Fibroblast of the conjunctiva (primary cell): ENCODE data around the gene TIAL1.
"Not testable (repeated sequence)": the region's sequence is repeated elsewhere in the genome, so short reads cannot be mapped to it uniquely, and the experiment has no call there.

Experiments
- DNase-seq: peaks from one replicate; pipeline ENCODE4 v3.0.0-alpha.2; 2010; ENCODE audit warnings: low read depth

Gene TIAL1

DNA sequence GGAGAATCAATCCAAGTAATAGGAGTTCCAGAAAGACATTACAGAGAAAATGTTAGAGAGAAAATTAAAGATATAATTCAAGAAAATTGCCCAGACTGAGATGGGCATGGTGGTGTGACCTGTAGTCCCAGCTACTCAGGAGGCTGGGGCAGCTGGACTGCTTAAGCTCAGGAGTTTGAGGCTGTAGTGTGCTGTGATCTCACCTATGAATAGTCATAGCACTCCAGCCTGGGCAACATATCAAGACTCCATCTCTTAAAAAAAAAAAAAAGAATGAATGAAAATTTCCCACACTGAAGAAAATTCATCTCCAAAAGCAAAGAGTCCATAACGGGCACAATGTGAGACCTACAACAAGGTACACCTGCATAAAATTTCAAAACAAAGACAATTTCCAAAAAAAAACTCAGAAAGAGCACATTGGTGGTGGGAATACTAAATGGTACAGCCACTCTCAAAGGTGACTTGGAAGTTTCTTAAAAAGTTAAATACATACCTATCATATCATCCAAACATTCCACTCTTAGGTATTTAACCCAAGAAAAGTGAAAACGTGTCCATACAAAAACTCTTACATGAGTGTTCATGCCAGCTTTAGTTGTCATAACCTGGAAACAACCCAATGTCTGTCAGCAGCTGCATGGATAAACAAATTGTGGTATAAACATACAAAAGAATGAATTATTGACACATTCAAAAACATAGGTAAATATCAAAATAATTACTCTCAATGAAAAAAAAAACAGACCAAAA lies 47.3 kb downstream of the TIAL1 start:
- no peak for DNase-seq

DNA sequence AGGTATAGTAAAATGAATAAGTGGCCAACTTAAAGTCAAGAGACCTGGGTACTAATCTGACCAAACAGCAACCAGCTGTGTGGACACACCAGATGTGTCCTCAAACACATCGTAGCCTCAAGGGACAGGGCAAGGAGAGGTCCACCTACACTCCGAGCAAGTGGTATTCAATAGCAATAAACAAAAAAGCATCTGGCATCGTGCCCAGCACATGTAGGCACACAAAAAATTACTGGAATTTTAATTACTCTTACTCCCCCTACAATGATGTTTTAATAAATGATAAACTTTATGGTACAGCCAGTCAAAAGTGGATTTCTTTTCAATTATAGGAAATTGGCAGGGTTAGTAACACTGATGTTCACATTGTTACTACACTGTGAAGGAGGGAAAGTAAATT lies 50.8 kb downstream of the TIAL1 start:
- DNase-seq = no peak

DNA sequence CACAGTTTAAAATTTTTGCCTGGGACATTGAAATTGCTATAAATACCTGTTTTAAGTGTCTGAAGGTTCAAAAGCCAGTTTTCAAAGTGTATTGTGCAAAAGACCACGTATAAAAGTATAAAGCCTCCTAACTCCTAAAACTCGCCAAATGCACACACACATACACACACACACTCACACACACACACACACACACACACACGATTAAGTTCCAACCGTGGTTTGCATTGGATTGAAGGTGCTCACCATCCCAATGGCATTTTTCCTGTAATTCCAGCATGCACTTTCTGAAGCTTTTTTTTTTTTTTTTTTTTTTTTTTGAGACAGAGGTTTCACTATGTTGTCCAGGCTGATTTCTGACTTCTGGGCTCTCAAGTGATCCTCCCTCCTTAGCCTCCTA lies 51.5 kb downstream of the TIAL1 start:
- no peak for DNase-seq

DNA sequence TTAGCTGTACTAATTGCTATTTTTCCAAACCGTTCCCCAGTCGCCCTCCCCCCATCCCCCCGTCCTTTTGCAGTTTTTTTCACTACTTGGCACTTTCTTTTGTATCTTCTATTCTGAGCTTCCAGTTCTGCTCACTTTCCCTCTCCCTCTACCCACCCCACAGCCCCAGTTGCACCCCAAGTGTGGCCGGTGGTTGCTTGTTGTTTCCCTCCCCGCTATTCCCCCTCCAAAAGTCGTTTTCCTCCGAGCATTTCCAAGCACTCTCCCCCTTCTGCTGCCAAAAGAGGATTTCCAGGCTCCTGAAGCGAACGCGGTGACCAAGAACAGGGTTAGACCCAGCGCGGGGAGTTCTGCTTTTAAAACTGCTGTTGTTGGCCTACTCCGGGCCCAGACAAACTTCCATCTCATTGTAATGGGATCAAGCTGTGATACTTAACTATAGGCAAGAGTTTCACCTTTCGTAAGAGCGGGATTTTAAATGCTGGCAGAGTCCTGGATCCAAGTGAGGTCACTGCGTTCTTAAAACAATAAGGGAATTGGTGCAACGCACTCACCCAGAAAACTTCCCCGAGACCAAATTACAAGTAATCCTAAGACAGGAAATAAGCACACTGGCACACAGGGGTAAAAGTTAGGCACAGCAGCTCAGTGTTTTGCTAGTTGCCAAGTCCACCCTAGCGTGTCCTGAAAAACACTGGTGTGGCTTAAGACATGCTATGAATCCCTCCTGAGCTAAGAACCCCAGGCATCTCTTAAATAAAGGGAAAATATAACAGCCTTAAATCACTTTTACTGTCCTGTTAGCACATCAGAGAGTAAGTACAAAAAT lies 52.7 kb downstream of the TIAL1 start:
- peak; percentile 49 for DNase-seq

DNA sequence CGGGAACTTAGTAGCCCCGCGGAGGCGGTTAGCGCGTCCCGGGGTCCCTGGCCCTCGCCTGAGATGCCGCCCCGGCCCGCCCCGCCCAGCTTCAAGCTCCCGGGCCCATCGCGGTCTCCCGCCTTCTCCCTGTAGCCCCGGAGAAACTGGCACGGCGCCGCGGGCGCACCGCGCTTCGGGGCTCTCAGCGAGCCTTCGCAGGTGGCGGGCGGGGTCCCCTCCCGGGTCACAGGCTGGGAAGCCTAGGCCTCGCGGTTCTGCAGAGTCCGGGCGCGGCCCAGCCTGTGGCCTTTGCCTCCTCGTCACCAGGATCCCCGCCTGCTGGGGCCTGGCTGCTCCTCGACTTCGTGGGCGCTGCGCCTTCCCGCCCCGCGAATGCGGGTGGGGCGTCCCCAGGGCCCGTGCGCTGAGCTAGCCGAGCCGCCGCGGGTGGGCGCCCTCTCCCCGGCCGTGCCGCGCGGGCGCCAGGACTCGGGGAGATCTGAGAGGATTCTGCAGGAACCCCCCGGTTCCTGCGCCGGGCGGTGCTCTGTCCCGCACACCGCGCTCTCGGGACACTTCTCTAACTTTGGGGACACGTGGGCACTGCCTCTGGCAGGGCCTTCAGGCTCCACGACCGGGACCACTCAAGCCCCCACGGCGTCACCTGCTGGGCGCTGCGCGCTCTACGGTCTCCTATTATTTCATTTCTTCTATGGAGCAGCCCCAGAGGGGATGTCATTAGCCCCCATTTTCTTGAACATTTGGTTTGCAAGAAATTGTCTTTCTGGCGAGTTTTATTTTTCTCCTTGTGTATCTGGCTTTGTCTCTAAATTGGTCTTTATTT lies 53.6 kb downstream of the TIAL1 start:
- DNase-seq = no peak

DNA sequence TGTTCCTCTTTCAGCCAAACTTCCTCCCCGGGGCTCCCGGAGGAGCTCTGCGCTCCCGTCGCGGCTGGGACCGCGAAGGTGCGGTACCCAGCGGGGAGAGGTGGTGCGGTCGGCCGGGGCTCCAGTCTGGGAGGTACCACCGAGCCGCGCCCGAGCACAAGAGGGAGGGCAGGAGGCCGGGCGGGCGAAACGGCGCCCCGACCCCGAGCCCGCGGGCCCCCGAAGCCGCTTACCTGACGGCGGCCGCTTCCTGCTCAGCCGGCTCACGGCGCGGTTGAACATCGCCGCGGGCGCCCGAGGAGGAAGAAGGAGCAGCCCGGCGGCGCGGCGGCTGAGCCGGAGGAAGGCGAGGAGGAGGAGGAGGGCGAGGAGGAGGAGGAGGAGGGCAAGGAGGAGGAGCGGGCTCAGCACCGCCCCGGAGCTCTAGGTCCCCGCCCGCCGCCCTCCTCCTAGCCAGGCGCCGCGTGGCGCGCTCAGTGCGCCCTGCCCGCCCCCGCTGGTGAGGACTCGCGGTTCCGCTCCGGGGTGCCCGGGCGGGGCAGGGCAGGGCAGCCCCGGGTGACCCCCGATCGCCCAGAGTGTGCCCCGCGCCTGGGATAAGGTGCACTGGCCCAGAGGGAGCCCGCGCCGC lies 54.3 kb downstream of the TIAL1 start, which contains the start of gene RGS10:
TSS of gene RGS10 (minus strand) at position 363 of the 631 bp plus-strand sequence. CDS start at position 282, 81 bp downstream.
- DNase-seq = peak; percentile 51

DNA sequence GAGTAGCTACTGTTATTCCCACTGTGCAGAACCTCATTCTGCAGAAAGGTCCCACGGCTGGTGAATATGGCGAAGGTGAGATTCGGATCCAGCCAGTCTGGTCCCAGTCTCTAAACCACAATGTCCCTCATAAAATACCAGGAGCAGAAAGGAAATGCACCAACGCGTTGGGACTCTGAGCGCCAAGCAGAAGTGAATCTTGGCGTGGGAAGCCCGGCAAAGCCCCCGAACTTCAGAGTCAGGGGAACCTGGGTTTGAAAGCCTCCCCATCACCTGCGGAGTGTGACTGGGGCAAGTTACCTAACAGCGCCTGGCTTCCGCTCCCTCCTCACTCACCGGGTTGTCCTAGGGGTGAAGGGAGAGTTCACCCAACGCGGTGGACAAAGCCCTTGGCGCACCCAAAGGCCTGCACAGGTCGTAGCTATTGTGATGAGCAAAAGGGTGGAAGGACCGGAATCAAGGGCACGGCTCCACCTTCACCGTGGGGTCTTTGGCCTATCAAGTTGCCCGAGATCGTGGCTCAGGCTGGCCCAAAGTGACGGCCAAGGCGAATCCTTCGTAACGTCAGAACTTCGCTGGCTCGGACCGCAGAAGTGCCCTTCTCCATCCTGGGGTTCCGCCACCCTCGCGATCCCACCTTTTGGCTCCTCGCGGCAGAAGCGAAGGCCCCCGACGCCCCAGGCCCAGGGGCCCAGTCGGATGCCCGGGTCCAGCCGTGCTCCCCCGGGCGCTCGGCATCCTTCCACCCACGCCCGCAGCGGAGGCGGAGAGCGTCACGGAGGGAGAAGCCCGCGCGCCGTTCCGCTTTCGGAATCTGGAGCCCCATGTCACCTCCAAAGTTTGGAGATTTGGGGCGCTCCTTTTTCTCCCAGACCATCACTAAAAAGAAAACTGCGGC lies 55.1 kb downstream of the TIAL1 start:
- DNase-seq = no peak

DNA sequence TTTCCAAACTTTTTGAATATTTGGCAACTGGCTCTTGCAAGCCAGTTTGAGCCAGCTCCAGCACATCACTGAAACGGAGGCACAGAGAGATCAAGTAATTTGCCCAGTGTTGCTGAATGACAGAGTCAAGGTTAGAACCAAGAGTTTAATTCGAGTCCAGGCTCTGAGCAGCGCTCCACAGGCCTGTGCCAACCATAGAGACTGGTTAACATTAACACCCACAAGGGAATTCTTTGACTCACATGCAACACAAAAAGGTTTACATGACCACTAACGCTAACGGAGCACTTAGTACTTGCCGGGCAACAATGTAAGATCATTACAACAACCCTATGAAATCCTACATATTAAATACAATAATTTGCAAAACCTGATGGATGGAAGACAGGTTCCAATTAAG lies 55.7 kb downstream of the TIAL1 start:
- no peak for DNase-seq

DNA sequence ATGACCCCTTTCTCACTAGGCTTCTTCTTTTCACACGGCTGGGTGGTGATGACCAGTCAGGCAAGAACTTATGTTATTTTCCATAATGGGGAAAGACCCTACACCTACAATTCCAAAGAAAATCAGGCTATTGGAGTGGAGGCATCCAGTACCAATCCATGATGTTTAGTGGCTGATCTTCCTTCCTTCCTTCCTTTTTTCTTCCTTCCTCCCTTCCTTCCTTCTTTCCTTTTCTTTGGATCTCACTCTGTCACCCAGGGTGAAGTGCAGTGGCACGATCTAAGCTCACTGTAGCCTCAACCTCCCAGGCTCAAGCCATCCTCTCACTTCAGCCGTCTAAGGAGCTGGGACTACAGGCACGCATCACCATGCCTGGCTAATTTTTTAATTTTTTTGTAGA lies 56.7 kb downstream of the TIAL1 start:
- DNase-seq = no peak

DNA sequence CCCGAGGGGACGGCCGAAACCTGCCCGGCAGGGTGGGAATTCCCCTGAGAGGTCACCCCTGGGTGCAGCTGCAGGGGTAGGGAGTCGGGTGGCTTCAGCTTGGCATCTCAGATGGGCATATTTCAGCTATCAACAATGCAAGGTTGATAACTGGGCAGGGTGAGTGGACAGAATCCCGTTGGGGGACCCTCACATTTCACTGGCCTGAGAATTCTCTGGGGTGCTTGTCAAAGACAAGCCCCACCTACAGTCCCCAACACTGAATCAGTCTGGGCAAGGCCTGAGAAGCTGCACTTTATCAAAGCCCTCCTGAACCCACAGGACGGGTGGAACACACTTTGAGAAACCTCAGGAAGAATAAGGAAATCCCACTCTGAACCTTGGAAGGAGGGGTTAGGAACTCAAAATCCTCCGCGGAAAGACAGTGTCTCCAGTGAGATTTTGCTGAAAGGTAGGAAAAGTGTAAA lies 57.4 kb downstream of the TIAL1 start:
- DNase-seq = no peak

DNA sequence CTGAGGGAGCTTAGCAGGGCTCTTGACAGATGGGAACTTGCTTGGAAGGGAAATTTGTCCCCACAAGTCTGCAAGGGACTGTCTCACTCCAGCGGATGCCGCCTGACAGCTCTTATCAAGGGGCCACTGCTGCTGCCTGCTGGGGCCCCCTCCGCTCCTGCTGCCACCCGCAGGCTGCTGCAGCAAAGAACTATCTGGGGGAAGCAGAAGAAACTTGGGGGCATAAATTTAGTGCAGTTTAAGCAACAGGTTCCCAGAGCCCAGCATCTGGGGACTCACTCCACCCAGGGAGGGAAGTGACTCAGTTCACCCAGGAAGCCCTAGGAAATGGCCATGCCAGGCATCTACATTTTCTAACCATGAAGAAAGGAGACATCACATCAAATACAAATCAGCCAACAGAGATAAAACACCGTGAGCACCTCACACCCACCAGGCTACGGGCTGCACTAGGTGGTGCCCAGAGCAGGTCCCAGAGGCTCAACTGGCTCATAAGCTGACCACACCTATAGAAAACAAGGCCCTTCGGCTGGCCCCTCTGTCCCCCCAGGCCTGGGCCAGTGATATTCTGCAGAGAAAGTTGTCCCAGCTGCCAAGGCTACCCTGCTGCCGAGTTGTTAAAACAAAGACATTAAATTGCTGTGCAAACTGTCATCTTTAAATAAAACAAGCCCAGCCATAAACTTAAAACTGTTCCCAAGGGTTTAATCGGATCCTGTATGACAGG lies 58.0 kb downstream of the TIAL1 start:
- DNase-seq = no peak

DNA sequence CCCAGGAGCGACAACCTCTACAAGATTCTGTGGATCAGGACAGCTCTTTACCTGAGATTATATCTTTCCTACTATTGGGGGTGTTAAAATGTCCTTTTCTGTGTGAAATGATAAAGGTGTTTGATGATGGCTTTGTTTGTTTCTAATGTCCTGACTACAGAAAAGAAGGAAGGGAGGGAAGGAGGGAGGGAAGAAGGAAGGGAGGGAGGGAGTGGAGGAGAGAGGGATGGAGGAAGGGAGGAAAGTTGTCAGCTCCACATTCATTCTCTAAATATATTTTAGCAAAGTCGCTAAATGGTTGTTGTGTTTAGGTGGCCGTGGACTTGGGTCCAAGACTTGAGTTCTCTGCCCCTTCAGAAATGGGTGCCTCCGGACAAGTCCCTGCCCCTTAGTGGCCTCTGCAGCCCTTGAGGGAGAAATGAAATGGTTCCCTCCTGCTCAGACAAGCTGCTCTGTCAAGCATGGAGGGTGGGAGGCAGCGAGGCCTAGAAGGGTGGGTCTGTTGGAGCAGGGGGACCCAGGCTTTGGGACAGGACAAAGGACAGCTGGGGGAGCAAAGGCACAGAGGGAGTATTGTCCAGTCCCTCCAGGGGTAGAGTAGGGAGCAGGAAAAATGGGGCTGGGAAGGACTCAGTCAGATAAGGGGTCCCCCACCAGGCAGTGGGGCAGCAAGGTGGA lies 58.7 kb downstream of the TIAL1 start:
- no peak for DNase-seq

DNA sequence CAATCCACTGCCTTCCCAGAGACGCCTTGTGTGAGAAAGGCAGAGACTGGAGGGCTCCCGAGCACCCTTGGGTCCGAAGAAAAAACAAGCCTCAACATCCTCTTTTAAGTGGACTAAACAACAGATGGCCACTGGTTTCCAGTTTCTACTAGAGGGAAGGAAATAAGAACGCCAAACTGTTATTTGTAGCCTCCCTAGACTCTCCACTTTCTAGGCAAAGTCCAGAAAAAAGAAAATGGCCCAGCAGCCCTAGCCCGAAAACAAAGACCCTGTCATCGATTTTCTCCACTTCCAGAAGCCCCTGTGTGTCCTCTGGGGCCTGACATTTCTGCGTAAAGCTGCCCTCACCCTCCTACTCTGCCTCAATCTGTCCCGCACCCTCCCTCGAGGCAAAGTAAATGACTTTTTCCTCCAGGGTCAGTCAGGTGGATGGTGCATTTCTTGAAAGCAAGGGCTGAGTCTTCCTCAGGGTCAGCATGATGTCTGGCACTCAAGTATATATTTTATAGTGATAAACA lies 60.2 kb downstream of the TIAL1 start:
- no peak for DNase-seq

DNA sequence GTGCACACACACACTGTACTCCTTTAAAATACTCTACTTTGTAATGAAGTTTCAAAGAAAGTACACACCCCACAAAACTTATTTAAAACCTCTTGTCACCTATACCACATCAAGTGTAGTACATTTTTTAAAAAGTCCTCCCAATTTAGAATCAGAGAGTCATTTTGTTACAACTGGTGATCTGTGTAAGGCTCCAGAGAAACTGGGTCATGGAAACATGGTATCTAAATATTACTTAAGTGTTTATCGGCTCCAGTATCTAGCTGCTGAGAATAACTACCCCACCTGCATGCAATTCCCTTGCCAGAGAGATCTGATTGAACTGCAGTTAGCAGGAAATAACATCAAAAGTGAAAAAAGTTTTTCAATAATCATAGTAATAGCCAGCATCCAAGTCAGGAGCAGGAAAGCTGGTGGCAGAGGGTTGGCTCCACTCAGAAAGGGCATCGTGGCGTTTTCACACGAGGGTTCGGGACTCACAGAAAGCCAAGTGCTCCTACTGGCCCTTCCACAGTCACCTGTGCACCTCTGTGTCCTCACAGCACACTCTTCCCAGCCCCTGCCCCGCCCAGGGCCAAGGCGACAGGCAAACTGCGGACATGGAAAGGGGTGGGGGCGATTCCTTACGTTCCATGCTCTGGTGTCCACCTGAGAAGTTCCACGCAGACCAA lies 60.8 kb downstream of the TIAL1 start:
- DNase-seq = no peak

DNA sequence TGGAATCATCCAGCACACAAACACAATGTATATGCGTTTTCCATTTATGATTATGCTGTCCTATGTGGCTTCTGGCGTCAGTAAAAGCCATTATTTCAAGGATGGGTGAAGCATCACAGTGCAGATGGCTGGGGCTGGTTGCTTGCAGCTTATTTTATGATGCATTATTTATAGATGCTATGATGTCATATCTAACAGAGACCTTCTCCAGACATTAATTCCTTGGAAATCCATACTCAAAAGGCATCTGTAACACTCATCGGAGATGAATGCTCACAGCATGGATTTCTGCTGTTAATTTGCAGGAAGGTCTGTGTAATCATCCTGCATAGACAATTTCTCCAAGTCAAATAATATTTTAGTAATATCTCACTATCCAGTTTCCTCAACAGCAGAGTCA lies 61.5 kb downstream of the TIAL1 start:
- DNase-seq = no peak

DNA sequence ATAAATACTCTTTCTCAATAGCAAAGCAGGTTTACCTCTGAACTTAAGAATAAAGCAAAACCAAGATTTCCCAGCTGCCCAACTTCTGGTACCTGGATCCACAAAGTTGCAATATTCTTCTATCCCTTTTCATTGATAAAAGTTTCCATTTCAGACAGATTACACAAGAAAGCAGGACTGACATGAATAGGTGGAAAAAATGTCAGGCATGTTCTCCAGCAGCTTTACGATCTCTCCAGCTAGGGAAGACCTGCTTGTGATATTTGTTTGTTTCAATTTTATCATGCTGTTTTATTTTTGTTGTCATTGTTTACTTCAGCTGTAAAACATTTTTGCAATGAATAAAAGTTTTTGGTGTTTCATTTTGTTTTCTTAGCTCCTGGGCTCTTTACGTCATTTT lies 63.3 kb downstream of the TIAL1 start:
- no peak for DNase-seq

DNA sequence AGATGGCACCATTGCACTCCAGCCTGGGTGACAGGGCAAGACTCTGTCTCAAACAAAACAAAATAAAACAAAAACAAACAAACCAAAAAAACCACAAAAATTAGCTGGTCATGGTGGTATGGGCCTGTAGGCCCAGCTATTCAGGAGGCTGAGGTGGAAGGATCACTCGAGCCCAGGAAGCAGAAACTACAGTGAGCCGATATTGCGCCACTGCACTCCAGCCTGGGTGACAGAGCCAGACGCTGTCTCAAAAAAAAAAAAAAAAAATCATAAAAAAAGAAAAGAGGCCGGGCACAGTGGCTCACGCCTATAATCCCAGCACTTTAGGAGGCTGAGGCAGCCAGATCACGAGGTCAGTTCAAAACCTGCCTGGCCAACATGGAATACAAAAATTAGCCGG lies 64.0 kb downstream of the TIAL1 start:
- not testable (repeated sequence) for DNase-seq

DNA sequence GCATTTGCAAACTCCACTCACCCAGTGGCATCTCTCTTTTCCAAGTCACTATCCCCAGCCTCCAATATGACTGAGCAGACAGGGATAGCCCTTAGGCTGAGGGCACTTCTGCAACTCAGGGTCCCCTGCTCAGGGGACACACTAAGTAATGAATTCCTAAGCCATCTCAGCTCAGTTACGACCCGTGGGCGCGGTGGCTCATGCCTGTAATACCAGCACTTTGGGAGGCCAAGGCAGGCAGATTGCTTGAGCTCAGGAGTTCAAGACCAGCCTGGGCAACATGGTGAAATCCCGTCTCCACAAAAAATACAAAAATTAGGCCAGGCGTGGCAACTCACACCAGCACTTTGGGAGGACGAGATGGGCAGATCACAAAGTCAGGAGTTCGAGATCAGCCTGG lies 64.5 kb downstream of the TIAL1 start:
- DNase-seq = not testable (repeated sequence)

DNA sequence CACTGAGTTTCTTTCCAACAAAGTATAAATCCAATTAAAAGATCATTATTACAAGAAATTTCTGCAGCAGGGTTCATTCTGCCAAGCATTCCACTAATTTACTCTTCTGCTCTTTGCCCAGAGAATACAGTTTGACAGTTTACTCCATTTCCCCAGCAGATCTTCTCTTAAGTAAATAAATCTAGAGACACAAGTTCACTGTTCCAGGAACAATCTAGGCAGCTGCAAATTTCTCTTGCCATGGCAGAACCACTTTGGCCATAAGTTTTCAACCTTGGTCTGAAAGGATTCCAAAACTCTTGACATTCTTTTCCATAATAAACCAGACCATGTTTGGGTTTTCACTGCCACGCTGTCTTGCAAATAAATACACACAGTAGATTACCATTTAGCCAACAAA lies 65.7 kb downstream of the TIAL1 start:
- DNase-seq = no peak
